GM19372 (cell line): ENCODE data around the gene CAPN5.

ENCODE experiments used
- ATAC-seq: cut with Tn5 transposase; IDR thresholded peaks from one replicate; pipeline ENCODE4 v1.9.1; 2021; ENCODE audit warnings: mild to moderate bottlenecking, low read depth, moderate library complexity; ENCODE audit not compliant: unreplicated experiment

Gene CAPN5

DNA sequence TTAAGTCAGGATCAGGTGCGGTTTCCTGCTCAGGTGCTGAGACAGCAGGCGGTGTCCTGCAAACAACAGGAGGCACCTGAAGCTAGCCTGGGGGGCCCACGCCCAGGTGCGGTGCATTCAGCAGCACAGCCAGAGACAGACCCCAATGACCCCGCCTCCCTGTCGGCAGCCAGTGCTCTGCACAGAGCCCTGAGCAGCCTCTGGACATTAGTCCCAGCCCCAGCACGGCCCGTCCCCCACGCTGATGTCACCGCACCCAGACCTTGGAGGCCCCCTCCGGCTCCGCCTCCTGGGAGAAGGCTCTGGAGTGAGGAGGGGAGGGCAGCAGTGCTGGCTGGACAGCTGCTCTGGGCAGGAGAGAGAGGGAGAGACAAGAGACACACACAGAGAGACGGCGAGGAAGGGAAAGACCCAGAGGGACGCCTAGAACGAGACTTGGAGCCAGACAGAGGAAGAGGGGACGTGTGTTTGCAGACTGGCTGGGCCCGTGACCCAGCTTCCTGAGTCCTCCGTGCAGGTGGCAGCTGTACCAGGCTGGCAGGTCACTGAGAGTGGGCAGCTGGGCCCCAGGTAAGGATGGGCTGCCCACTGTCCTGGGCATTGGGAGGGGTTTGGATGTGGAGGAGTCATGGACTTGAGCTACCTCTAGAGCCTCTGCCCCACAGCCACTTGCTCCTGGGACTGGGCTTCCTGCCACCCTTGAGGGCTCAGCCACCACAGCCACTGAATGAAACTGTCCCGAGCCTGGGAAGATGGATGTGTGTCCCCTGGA is 61.3 kb downstream of the CAPN5 start, which contains the start of gene MYO7A:
MYO7A (plus strand) TSS at position 327 of the 772 bp plus-strand sequence. CDS start 2,389 bp downstream, outside the sequence.
- ATAC-seq = no peak

DNA sequence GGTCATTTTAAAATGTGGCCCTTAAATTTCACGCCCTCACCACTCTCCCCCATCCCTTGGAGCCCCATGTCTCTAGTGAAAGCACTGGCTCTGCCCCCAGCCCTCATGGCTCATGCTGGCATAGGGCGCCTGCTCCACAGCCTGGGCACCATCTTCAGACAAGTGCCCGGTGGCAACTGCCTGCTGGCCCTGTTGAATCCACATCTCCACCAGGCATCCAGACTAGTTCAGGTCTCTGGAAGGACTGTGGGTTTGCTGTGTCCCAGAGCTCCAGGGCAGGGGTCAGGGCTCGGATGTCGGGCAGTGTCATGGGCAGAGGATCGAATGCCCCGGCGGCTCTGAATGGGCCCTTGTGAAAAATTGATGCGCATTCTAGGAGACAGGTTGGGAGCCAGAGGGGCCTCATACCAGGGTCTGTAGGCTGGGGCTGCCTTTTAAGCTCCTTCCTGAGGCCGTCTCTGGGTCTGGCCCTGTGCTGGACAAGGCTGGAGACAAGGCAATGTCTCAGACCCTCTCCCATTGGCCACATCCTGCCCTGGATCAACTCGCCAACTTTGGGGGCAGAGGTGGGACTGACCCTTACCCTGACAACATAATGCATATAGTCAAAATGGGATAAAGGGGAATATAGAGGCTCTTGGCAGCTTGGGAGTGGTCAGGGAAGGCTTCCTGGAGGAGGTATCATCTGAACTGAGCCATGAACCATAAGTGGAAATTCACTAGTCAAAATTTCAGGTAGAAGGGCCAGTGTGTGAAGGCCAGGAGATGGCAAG is 62.5 kb downstream of the CAPN5 start:
- ATAC-seq = no peak

DNA sequence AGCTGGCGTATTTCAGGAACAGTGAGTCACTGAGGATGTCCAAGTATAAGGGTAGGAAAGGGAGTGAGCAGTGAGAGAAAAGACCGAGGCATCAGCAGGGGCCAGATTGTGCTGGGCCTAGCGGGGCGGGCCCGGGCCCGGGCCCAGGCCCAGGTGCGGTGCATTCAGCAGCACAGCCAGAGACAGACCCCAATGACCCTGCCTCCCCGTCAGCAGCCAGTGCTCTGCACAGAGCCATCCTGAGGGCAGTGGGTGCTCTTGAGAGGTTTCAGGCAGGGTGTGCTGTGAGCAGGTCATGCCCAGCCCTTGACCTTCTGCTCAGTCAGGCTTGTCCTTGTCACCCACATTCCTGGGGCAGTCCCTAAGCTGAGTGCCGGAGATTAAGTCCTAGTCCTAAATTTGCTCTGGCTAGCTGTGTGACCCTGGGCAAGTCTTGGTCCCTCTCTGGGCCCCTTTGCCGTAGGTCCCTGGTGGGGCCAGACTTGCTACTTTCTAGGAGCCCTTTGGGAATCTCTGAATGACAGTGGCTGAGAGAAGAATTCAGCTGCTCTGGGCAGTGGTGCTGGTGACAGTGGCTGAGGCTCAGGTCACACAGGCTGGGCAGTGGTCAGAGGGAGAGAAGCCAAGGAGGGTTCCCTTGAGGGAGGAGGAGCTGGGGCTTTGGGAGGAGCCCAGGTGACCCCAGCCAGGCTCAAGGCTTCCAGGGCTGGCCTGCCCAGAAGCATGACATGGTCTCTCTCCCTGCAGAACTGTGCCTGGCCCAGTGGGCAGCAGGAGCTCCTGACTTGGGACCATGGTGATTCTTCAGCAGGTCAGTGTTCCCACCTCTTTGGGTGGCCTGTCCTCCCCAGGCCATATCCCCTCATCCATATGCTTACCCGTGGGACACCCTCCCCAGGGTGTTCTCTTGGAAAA is 63.3 kb downstream of the CAPN5 start:
- no peak for ATAC-seq

DNA sequence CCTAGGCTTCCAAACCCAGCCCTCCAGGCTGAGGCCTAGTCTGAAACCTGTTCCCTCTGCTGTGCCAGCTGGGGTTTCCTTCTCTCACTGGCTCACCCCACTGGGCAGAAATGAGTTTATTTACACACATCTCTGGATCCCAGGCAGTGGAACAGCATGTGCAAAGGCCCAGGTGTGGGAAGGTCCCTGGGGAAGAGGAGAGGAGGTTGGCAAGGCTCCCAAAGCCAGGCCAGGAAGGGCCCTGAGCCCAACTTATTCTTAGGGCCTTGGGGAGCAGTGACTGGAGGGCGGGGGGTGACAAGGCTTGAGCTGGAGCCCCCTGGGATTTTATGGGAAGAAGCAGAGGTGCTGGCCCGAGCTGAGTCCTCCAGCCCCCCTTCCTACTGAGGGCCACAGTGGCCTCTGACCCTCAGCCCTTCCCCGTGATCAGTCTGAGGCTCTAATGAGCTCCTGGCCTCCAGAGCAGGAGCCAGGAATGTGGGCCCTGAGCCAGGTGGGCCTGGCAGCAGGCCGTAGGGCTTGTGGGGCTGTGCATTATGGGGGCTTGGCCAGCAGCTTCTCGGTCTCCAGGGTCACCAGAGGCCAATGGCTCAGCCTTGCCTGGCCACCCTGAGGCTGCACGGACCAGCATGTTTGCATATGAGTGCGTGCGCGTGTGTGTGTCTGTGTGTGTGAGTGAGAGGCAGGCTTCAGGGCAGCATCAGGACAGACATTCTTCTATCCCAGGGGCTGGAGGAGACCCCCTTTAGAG is 64.2 kb downstream of the CAPN5 start:
- no peak for ATAC-seq

DNA sequence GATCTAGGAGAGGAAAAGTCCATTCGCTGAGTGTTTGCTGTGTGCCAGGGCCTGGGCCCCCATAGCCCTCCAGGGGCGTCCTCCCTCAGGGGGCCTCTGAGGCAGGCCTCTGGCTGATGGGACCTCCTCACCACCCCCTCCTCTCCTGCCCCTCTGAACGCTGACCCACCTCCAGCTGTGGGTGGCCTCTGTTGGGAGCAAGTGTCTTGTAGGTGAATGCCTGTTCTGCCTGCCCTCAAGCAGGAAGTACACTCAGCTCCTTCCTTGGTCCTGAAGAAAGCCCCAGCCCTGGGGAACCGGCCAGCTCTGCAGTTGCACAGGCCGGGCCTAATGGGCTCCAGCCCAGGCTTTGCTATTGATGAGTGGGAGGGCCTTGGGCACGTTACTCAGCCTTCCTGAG is 64.8 kb downstream of the CAPN5 start:
- no peak for ATAC-seq

DNA sequence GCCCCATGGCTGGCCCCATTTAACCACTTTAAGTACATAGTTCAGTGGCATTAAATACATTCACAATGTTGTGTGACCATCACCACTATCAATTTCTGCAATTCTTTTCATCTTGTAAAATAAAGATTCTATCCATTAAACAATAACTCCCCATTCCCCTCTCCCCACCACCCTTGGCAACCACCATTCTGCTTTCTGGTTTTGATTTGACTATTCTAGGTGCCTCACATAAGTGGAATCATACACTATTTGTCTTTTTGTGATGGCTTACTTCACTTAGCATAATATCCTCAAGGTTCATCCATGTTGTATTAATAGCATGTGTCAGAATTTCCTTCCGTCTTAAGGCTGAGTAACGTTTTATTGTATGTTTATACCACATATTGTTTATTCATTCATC is 68.3 kb downstream of the CAPN5 start:
- ATAC-seq = no peak

DNA sequence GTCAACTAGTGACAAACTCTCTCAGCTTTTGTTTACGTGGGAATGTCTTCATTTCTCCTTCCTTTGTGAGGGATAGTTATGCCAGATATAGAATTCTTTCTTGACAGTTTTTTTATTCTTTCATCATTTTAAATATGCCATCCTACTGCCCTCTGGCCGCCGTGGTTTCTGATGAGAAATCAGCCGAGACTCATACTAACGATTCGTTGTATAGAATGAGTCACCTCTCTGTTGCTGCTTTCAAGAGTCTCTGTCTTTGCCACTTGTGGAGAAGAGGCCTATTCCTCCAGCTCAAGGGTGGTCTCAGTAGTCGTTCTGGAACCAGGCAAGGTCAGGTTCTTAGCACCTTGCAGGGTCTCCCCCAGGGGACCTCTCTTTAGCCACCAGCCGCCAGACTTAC is 69.3 kb downstream of the CAPN5 start:
- ATAC-seq = no peak

DNA sequence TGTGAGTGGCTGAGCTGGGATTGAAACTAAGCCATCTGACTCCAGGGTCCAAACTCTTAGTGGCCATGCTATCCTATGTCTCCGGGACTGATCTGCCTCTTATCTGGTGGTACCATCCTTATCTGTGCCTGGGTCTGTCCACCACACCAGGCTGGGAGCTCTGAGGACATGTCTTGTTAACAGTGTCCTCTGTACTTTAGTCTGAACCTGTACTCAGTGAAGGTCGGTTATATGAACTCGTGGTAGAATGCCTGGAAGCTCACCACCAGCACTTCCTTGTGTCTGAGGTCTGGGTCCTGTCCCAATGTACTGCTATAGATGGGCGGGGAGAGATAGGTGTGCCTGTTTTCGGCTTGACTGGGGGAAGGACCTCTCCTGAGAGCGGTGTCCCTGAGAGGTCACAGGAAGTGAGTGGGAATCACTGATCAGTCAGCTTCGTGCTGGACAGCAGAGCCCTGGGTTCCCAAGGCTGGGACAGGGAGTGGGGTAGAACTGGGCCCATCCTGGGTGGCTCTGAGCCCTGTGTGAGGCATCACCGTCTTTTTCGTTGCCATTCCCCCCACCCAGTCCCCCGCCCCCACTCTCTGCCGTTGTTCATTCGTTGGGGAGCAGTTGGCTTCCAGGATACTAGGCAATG is 70.1 kb downstream of the CAPN5 start:
- ATAC-seq = no peak

DNA sequence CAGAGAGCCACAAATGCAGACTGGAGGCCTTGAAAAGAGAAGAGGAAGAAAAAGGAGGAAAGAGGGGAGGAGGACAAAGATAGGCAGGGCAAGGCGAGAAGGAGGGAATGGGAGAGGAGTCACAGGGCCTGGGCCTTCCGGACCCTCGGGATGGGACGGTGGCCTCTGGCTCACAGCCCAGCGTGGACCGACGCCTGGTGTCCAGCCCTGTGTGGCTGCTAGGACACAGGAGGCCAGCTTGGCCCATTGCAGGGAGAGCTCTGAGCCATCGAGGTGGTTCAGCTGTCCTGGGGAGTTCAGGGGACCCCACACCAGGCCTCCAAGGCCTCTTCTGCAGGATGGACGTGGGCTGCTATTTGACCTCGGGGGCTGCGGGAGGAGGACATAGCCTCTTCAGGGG is 70.7 kb downstream of the CAPN5 start:
- ATAC-seq = no peak

DNA sequence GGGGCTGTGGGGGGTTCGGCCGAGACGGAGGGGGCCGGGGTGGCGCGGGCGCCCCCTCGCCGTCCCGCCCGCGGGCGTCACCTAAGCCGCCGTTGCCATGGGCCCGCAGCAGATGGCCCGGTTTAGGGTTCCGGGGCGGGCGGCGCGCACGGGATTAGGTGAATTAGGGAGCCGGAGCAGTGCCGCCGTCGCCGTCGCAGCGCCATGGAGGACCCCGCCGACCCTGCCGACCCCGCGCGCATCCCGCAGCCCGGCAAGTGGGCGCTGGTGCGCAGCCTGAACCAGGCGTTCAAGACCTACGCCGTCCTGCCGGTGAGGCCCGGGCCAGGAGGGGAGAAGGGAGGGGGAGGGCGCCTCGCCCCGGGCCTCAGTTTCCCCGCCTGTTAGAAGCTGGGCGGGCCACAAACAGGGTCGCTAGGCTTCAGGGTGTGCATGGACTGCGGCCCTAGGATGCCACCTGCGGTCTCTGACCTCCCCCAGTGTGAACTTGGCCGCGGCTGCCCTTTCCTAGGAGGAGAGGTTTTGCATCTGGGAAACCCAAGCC is 71.4 kb downstream of the CAPN5 start:
- ATAC-seq = no peak

DNA sequence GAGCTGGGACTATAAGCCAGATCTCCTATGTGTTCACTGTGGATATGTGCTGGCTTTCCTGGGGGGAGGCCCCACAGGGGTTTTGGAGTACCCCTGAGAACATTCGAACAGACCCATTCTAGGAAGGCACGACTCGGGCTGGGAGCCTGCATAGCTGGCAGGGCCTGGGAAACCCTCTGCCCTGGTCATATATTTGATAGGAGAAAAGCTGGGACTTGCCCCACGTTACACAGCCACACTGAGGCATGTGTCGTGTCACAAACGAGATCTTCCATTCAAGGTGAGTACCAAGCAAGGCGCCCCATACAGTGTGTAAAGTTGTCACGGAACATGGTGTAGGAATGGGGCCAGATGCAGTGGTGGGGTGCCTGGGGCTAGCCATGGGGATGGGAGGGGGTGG is 72.4 kb downstream of the CAPN5 start:
- no peak for ATAC-seq

DNA sequence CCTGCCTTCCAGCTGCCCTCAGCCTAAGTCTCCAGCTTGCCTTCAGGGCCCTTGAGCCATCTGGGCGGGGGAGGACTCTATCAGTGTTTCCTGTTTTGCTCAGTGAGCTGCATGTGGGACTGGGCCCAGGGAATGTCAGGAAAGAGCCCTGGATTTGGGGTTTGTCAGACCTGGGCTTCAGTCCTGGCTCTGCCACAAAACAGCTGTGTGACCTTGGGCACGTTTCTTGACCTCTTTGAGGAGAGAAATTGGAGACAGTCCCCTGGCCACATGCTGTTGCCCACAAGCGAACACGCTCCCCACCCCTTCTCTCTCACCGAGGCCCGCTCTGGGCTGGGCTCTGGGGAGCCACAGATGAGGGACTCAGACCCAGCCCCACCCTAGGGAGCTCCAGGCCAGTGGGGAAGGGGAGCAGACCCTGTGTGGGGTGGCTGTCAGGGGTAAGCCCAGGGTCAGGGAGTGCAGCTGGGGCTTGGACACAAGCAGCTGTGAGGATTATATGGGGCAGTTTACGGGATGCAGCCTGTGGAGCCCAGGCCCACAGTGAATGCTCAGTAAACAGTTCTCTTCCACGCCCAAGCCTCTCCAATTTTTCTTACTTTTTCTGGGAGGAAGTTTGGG is 73.6 kb downstream of the CAPN5 start:
- no peak for ATAC-seq

DNA sequence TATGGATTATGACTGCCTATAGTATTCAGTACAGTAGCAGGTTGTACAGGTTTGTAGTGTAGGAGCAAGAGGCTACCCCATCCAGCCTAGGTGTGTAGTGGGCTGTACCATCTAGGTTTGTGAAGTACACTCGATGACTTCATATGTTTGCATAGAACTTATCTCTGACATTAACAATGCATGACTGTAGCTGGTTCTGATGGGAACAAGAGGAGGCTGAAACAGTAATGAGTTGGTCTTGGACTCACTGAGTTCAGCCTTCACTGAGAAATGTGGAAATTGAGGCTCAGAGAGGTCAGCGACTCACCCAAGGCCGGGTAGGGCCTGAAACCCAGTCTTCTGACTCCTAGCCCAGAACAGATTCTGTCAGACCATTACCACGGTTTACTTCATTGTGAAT is 74.3 kb downstream of the CAPN5 start:
- no peak for ATAC-seq

DNA sequence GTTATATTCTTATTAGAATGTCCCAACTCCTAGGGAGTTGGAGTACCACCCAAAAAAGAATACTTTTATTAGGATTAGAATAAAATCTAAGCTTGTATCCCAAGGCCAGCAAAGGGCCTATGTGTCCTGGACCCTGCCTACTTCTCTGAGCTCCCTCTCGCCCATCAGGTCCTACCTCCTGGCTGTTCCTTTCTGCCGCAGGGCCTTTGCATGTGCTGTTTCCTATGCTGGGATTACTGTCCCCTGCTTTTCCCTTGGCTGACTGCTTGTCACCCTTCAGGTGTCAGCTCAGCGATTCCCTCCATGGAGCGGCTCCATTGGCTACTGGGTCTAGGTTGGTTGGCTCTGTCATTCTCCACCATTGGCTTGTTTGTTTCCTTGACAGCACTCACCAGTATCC is 74.7 kb downstream of the CAPN5 start:
- no peak for ATAC-seq

DNA sequence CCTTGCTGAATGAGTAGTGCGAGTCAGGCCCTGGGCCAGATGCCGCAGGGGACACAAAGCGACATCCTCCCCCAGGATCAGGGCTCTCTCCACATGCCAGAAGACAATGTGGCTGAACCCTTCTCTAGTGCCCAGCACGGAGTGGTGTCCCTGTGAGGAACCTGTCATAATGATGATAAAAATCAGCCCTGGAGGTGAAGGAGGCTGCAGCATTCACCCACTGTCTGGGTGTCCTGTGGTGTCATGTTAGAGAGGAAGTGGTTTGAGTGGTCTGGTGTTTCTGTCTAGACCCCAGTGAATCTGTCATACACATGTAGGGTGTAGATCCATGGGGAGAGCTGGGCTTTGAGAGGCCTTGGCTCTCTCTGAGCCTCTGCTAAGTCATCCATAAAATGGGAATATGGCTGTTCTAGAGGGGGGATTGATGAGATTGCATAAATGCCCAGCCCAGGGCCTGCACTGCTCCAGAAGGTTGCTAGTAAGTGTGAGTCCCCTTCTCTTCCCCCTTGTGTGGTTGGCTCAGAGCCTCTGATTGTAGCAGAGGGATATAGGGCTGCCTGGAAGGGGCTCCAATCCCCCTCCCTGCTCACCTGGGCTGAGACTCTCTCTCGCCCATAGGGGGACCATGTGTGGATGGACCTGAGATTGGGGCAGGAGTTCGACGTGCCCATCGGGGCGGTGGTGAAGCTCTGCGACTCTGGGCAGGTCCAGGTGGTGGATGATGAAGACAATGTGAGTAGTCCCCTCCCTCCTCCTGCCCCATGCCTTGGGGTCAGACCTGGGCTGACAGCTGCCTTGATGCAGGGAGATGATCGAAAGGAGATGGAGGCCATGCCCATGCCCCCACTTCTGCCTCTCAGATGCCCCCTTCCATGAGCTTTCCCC is 75.6 kb downstream of the CAPN5 start:
- no peak for ATAC-seq

DNA sequence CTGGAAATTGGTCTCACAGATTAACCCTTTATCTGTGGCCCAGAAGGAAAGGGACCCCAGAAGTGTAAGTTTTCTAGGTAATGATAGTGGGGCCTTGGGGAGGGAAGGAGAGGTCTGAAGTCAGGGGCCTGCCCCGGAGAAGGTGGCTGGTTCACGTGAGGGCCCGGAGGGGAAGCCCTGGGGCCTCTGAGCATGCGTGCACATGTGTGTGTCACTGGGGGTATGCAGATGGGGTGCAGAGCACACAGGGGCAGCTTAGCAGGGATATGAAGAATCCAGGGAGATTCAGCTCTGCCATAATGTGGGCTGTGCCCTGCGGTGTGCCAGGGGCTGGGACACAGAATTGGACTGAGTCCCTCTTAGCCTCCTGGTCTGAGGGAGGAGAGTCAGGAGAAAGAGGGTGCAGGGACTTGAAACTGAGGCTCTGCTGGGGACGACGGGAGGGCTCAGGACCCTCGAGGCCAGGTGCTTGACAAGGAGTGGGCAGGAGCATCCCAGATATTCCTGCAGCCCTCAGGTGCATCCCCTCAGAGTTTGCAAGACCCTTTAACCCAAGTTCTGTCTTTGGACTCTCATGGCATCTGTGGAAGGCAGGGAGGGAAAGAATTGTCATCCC is 76.7 kb downstream of the CAPN5 start:
- no peak for ATAC-seq

DNA sequence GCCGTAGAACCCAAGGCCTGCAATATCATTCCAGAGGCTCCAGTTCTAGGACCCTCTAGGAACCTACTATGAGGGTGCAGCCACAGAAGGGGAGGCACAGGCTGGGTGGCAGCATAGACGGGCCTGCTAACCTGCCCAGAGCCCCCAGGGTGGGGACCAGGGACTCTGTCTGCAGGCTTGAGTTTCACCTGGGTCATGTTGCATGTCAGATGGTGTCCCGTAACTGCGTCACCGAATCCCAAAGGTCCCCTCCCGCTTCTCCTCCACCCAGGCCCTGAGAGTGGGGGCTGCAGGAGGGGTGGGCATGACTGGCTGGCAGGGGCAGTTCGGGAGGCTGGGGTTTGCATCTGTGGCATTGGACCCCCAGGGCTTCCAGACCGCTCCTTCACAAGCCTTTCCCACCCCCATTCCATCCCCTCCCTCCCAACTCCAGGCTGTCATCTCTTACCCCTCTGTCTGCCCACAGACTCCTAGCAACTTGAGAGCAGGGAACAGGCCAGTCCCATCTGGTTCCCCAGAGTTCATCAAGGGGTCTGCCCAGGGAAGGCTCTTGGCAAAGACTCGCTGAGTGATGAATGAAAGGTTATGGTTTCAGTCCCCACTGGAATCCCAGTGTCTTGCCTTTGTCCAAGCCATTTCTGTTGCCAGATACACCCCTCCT is 77.6 kb downstream of the CAPN5 start:
- ATAC-seq = no peak
